Sigmoid colon (tissue), 7 donors: Measurements from ENCODE around the gene PHKB. TPM values are rescaled to one million over a fixed set of nuclear protein-coding genes. Genes with fewer than 3 reads are reported as not detected.

Experiments used
- DNase-seq: peaks from one replicate; pipeline ENCODE4 v3.0.0-alpha.2; 2019
- H3K27ac ChIP-seq, 4 donors: fragments of 200-600 bp; sonication (generic); one replicate each; pipeline ENCODE4 v1.5.1; 2016 to 2019; ENCODE audit warnings: mild to moderate bottlenecking in 1 of 4
- H3K27me3 ChIP-seq, 3 donors: fragments of 200-600 bp; sonication (generic); one replicate each; pipeline ENCODE4 v1.5.1; 2019; ENCODE audit warnings: mild to moderate bottlenecking in 1 of 3
- H3K36me3 ChIP-seq, 4 donors: fragments of 200-600 bp; sonication (generic); one replicate each; pipeline ENCODE4 v1.5.1; 2016 to 2019
- H3K4me1 ChIP-seq, 4 donors: fragments of 200-600 bp; sonication (generic); one replicate each; pipeline ENCODE4 v1.5.1; 2017 to 2019
- H3K4me3 ChIP-seq, 4 donors: fragments of 200-600 bp; sonication (generic); one replicate each; pipeline ENCODE4 v1.5.1; 2017 to 2019; ENCODE audit warnings: mild to moderate bottlenecking in 2 of 4, moderate library complexity in 1 of 4
- H3K9me3 ChIP-seq, 4 donors: fragments of 200-600 bp in 3 of 4; sonication (generic) in 3 of 4; one replicate each; pipeline versions ENCODE4 v1.5.1 to v1.6.1; 2013 to 2019
- EP300 ChIP-seq, 4 donors: sonication (generic); formaldehyde crosslinking; IDR thresholded peaks; one replicate each; pipeline ENCODE4 v1.6.1; 2017; ENCODE audit warnings: antibody characterized with exemption in 4 of 4
- POLR2A ChIP-seq, 2 donors: fragments of 450-650 bp; IDR thresholded peaks; one replicate each; pipeline ENCODE4 v1.6.1; 2016; ENCODE audit warnings: antibody characterized with exemption in 2 of 2, mild to moderate bottlenecking in 2 of 2, moderate library complexity in 2 of 2
- POLR2AphosphoS5 ChIP-seq, 4 donors: sonication (generic); formaldehyde crosslinking; IDR thresholded peaks; one replicate each; pipeline ENCODE4 v1.6.1; 2017; ENCODE audit warnings: antibody characterized with exemption in 4 of 4
- WGBS, 2 donors: extraction: QIAGEN DNeasy Blood & Tissue Kit; methylation state at CpG; one replicate each; pipeline ENCODE4 v1.1.7; 2013; 5-methylcytosine and 5-hydroxymethylcytosine counted together
- intact Hi-C: fragments of 100-400 bp; cut with DNase I; formaldehyde crosslinking; loops from one replicate; pipeline ENCODE4 v1.15.1; 2023
- polyA plus RNA-seq, 3 donors: library from polyadenylated mRNA; stranded (reverse); fragments of 200-250 nt; gene quantifications; one replicate each; pipeline ENCODE4 v1.2.3, GENCODE V29; 2013
- total RNA-seq, 4 donors: library from RNA; depleted of rRNA; stranded (reverse); fragments of >200 nt; gene quantifications; one replicate each; pipeline ENCODE4 v1.1.0, GENCODE V29; 2016
- TF ChIP-seq, protein P1 (sequence below), 4 experiments: fragments of 450-650 bp in 3 of 4; fragments of 200-600 bp in 1 of 4; IDR thresholded peaks; one replicate each; pipeline ENCODE4 v1.5.1; 2016 to 2019; ENCODE audit warnings: antibody characterized with exemption in 4 of 4, mild to moderate bottlenecking in 3 of 4, moderate library complexity in 2 of 4
- donor health status: healthy with polysubstance abuse.
- donor health status: Bipolar disorder and iron deficiency.
- donor health status: healthy.

PHKB gene
- total and polyA plus RNA-seq, 7 donors, result 24.6 to 95.6 (median 60.5) TPM

GRCh38 chr16:47631131-47631530 is 170.0 kb downstream of the PHKB start:
- no peaks in the 10 kb centered on the region for H3K9me3 ChIP-seq
- H3K27ac ChIP-seq, result no peak overlapping the region
- 95 to 97% methylated on average over 5 of the region's 5 CpGs for WGBS, 2 donors
- no peak overlapping the region for H3K4me3 ChIP-seq
- H3K27me3 ChIP-seq, result no peaks in the 10 kb centered on the region
- intact Hi-C loops, result no loop called here
- no peaks in the 10 kb centered on the region for H3K36me3 ChIP-seq
- no peaks in the 10 kb centered on the region for H3K4me1 ChIP-seq
- no peak for DNase-seq
- TF ChIP-seq POLR2A (IDR thresholded peaks at IDR 0.05), result no peak
- TF ChIP-seq POLR2AphosphoS5 (IDR thresholded peaks at IDR 0.05), result no peak
- TF ChIP-seq EP300 (IDR thresholded peaks at IDR 0.05), result no peak
- TF ChIP-seq, protein P1, sequence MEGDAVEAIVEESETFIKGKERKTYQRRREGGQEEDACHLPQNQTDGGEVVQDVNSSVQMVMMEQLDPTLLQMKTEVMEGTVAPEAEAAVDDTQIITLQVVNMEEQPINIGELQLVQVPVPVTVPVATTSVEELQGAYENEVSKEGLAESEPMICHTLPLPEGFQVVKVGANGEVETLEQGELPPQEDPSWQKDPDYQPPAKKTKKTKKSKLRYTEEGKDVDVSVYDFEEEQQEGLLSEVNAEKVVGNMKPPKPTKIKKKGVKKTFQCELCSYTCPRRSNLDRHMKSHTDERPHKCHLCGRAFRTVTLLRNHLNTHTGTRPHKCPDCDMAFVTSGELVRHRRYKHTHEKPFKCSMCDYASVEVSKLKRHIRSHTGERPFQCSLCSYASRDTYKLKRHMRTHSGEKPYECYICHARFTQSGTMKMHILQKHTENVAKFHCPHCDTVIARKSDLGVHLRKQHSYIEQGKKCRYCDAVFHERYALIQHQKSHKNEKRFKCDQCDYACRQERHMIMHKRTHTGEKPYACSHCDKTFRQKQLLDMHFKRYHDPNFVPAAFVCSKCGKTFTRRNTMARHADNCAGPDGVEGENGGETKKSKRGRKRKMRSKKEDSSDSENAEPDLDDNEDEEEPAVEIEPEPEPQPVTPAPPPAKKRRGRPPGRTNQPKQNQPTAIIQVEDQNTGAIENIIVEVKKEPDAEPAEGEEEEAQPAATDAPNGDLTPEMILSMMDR (IDR thresholded peaks at IDR 0.05), result no peak

DNA sequence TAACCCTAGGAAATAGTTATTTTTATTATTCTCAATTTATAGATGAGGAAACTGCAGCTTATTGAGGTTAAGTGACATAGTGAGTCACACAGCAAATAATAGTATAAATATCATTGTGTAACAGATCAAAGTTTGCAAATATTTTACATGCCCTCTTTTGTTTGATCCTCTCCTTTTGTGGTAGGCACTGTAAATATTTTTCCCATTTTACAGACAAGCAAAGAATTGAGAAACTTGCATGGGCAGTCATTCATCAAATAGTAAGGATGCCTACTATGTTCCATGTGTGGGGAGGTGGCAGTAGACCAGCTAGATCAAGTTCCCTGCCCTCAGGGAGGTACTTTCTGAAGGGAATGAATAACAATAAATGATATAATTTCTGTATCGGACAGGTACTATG is 173.0 kb downstream of the PHKB start:
- Histone ChIP-seq H3K4me1 (no peaks in the 10 kb centered on the region), H3K36me3 (no peaks in the 10 kb centered on the region), H3K9me3 (no peaks in the 10 kb centered on the region), H3K27ac (no peak overlapping the region), H3K4me3 (no peak overlapping the region), H3K27me3 (no peaks in the 10 kb centered on the region)
- DNase-seq, result no peak
- TF ChIP-seq EP300 (IDR thresholded peaks at IDR 0.05) (no peak), POLR2A (IDR thresholded peaks at IDR 0.05) (no peak), POLR2AphosphoS5 (IDR thresholded peaks at IDR 0.05) (no peak)
- TF ChIP-seq, protein P1 (IDR thresholded peaks at IDR 0.05), result no peak
- WGBS, 2 donors, result 96 to 100% methylated on average over 1 of the region's 1 CpG
- intact Hi-C loops, result no loop called here

GRCh38 chr16:47634727-47635126 is 173.6 kb downstream of the PHKB start:
- H3K9me3 ChIP-seq, result no peaks in the 10 kb centered on the region
- no peak overlapping the region for H3K4me3 ChIP-seq
- no peaks in the 10 kb centered on the region for H3K4me1 ChIP-seq
- TF ChIP-seq EP300 (IDR thresholded peaks at IDR 0.05) (no peak), POLR2AphosphoS5 (IDR thresholded peaks at IDR 0.05) (no peak), POLR2A (IDR thresholded peaks at IDR 0.05) (no peak)
- TF ChIP-seq, protein P1 (IDR thresholded peaks at IDR 0.05), result no peak
- intact Hi-C loops, result no loop called here
- H3K27me3 ChIP-seq, result no peaks in the 10 kb centered on the region
- DNase-seq, result no peak
- no peaks in the 10 kb centered on the region for H3K36me3 ChIP-seq
- no peak overlapping the region for H3K27ac ChIP-seq

GRCh38 chr16:47636501-47637099 is 175.5 kb downstream of the PHKB start:
- Histone ChIP-seq H3K27ac (no peak overlapping the region), H3K36me3 (peaks cover 0 to 3% (median 0%) of the 10 kb centered on the region in 4 donors), H3K4me1 (no peaks in the 10 kb centered on the region), H3K9me3 (no peaks in the 10 kb centered on the region), H3K27me3 (no peaks in the 10 kb centered on the region), H3K4me3 (no peak overlapping the region)
- DNase-seq, result no peak
- WGBS, 2 donors, result 97% methylated on average over 13 of the region's 13 CpGs
- TF ChIP-seq POLR2AphosphoS5 (IDR thresholded peaks at IDR 0.05) (no peak), EP300 (IDR thresholded peaks at IDR 0.05) (no peak), POLR2A (IDR thresholded peaks at IDR 0.05) (no peak)
- TF ChIP-seq, protein P1 (IDR thresholded peaks at IDR 0.05), result no peak
- intact Hi-C loops, result no loop called here

DNA sequence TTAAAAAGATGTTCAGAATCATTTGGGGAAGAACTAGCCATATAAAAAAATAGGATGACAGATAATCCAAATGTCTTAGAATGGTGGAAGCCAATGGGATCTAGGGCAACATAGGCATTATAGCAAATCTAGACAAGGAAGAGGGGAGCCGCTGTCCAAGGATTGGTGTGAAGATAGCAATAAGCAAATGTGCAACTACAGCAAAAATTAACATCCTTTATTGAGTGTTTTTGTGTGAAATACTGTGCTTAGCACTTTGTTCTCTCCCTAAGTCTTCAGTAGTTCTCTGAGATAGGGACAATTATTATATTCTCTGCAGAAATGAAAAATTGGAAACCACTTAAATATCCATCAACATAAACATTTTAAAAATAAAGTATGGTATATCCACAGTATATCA is 177.0 kb downstream of the PHKB start:
- DNase-seq, result no peak
- TF ChIP-seq POLR2AphosphoS5 (IDR thresholded peaks at IDR 0.05), result no peak
- 98 to 100% methylated on average over 1 of the region's 1 CpG for WGBS, 2 donors
- no peak overlapping the region for H3K4me3 ChIP-seq
- no peaks in the 10 kb centered on the region for H3K27me3 ChIP-seq
- no peak overlapping the region for H3K27ac ChIP-seq
- no peaks in the 10 kb centered on the region for H3K9me3 ChIP-seq
- peaks cover 0 to 3% (median 0%) of the 10 kb centered on the region in 4 donors for H3K36me3 ChIP-seq
- intact Hi-C loops, result no loop called here
- peaks cover 0 to under 1% (median 0%) of the 10 kb centered on the region in 4 donors for H3K4me1 ChIP-seq
